GF-D8 (cell line): Measurements from ENCODE around the gene ZSCAN4.

Experiments used
- DNase-seq: peaks from one replicate; lab custom pipeline; 2025; lab: John Stamatoyannopoulos, UW

ZSCAN4 gene

DNA sequence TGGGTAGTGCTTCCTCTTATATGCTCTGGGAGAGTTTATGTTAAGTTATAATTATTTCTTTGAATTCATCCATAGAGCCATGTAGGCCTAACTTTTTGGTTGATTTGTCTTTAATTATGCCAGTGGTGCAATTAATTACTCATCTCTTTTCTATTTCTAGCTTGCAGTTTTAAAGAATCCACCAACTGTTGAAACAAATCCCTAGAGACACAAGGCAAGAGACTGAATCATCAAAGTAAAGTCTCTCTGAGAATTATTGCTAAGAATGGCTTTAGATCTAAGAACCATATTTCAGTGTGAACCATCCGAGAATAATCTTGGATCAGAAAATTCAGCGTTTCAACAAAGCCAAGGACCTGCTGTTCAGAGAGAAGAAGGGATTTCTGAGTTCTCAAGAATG lies 7.1 kb downstream of the ZSCAN4 start:
- no peak for DNase-seq

DNA sequence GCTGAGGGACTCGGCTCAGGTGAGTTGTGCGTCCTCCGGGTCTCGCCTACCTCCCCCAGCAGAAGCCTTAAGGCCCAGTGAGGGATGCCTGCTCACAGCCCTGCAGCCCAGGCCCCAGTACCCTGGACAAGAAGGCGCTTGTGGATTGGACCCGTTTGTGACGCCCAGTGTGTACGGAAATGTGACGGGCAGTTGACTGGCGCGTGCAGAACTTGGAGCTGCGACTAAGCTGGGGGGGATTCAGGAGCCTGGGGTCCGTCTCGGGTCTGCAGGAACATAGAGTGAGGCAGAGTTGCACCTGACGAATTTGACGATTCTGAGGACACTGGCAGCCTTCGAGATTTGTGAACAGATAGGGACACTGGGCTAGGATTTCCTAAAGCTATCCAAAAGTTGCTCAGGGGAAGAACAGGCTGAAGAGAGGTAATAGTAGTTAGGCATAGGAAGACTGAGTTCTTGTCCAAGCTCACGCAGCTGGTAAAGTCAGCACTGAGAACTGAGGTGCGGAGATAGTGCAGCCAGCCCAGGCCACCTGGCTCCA lies 13.6 kb downstream of the ZSCAN4 start:
- DNase-seq: no peak

DNA sequence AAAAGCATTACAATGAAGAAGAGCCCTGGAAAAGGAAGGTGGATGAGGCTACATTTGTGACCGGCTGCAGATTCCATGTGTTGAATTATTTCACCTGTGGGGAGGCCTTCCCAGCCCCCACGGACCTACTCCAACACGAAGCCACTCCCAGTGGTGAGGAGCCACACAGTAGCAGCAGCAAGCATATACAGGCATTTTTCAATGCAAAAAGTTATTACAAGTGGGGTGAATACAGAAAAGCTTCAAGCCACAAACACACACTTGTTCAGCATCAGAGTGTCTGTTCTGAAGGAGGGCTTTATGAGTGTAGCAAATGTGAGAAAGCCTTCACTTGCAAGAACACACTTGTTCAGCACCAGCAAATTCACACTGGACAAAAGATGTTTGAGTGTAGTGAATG lies 18.0 kb downstream of the ZSCAN4 start:
- no peak for DNase-seq

DNA sequence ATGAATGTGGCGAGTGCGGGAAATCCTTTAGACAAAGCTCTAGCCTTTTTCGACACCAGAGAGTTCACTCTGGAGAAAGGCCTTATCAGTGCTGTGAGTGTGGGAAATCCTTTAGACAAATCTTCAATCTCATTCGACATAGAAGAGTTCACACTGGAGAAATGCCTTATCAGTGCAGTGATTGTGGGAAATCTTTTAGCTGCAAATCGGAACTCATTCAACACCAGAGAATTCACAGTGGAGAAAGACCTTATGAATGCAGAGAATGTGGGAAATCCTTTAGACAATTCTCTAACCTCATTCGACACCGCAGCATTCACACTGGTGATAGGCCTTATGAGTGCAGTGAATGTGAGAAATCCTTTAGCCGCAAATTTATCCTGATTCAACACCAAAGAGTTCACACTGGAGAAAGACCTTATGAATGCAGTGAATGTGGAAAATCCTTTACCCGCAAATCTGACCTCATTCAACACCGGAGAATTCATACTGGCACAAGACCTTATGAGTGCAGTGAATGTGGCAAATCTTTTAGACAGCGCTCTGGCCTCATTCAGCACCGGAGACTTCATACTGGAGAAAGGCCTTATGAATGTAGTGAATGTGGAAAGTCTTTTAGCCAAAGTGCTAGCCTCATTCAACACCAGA lies 18.8 kb downstream of the ZSCAN4 start:
- DNase-seq: no peak

DNA sequence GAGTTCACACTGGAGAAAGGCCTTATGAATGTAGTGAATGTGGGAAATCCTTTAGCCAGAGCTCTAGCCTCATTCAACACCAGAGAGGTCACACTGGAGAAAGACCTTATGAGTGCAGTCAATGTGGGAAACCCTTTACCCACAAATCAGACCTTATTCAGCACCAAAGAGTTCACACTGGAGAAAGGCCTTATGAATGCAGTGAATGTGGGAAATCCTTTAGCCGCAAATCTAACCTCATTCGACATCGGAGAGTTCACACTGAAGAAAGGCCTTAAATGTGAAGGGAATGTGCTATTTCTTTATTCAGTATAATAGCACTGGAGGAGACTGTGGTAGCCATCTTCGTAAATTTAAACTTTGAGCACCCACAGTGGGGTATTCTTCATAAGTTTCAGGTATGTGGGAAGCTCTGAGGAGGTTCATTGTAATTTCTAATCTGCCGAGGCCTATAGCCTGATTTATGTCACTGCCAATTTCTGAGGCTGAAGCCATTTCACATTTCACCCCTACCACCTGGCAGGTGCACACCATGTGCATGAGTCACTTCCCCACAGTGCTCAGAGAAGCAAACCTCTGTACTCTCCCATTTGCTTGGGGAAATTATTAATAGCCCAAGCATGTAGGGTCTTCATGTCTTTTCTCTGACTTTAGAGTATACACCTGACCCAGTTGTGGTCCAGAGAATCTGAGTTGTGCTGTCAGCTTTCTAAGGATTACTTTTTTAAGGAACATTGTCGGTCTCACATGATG lies 19.5 kb downstream of the ZSCAN4 start:
- DNase-seq: no peak

DNA sequence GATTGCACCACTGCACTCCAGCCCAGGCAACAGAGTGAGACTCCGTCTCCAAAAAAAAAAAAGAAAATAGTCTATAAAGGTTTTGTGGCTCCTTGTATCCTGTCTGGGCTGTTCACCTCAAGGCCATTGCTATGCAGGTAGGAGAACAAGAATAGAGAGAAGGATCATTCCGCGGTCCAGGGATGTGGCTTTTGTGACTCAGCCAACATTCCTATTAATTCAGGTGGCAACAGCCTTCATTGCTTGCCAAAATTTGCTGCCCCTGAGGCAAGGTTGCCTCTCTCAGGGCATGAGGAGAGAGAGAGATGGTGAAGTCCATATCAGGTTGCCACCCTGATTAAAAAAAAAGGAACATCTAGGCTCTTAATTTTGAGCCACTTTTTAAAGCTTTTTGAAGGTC lies 21.0 kb downstream of the ZSCAN4 start:
- DNase-seq: no peak

DNA sequence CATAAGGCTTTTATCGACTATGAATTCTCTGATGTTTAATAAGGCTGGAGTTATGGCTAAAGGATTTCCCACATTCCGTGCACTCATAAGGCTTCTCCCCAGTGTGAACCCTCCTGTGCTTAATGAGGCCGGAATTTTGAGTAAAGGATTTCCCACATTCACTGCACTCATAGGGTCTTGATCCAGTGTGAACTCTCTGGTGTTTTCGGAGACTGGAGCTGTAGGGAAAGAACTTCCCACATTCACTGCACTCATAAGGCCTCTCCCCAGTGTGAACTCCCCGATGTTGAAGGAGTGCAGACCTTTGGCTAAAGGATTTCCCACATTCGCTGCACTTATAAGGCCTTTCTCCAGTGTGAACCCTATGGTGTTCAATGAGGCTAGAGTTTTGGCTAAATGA lies 32.9 kb downstream of the ZSCAN4 start:
- DNase-seq: no peak

DNA sequence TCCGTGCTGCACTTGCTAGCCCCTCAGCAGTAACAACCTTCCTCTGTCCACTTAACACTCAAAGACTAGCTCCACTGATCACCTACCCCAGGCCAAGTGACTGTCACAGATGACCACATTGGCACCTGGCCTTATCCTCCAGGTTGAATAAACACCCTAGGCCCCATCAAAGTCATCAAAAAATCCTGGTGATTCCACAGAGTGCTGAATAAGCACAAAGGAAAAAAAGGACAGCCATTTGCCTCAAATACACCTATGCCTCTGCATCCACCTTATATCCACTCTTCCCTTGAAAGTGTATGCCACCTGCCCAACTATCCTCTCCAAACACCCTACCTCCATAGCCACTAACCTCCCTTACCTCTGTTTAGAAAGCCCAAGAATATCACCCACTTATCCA lies 37.6 kb downstream of the ZSCAN4 start:
- DNase-seq: no peak

DNA sequence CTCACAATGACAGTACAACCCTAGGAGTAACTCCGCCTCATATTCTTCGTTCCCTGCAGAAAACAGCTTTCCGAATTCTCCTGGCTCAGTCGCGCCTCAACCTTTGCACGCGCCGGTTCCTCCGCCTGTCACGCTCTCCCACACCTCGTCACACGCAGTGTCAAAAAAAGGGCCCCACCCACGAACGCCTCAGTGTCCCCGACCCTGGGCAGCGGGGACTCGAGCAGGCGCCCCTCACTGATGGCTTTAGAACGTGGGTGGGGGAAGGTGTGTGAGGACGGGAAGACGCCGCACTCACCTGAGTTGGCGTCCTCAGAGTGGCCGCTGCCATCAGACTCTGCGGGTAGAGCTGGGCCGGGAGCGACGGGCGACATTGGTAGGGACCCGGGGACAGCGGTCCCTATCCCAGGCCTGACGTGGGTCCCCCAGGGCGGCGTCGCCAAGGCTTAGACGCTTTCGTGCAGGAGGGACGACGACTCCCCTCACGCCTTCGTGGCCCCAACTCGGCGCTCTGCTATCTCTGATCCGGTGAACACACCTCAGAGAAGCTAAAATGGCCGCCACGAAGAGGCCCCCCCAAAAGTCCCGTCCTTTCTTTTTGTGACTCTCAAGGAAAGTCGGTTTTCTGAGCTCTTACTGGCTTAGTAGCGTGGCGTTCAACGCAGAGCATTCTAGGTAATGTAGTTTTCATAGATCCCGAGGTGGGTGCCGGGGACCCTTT lies 40.1 kb downstream of the ZSCAN4 start, which contains the start of gene ZNF154:
TSS of gene ZNF154 (minus strand) at position 564 of the 721 bp plus-strand sequence. CDS start at position 331, 233 bp downstream.
- no peak for DNase-seq

DNA sequence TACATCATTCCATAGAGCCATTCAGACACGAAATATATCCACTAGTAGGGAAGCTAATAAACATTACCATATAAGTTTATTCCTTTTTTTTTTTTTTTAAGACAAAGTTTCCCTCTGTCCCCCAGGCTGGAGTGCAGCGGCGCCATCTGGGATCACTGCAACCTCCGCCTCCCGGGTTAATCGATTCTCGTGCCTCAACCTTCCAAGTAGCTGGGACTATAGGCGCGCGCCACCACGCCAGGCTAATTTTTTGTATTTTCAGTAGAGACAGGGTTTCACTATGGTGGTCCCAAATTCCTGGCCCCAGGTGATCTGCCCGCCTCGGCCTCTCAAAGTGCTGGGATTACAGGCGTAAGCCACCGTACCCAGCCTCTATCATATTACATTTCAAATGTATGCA lies 40.9 kb downstream of the ZSCAN4 start:
- DNase-seq: no peak

DNA sequence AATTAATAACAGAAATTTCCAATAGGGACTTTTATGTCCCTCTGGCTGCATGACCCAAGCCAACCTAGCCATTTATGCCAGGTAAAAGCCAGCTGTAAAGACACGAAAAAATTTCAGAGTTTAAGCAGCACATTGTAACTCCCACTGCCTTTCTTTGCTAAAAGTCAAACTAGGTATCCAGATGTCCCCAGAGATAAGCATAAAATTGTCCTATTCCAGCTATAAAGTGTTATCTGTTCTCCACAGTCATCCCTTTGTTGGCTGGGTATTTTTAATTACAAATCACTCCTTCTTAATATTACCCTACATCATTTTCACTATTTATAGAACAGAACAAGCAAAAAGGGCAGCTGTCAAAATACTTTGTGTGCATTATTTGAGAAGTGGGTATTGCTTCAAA lies 43.5 kb downstream of the ZSCAN4 start:
- DNase-seq: no peak

DNA sequence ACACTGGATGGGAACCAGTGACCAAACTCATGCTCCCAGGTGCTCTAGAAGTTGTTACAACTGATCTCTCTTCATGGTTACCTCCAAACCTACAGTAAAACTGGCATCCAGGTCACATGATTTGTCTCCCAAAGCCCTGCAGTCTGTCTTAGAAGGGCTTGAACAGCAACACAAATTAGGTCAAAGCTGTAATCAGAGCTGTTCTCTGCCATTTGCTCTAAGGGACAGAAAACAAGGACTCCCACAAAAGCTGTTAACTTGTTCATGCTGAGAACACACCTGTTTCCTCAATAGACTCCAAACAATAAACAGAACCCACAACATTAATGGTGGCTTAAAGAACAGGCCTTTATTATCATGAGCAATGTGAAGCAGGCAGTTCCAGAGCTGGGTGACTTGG lies 50.7 kb downstream of the ZSCAN4 start:
- no peak for DNase-seq

DNA sequence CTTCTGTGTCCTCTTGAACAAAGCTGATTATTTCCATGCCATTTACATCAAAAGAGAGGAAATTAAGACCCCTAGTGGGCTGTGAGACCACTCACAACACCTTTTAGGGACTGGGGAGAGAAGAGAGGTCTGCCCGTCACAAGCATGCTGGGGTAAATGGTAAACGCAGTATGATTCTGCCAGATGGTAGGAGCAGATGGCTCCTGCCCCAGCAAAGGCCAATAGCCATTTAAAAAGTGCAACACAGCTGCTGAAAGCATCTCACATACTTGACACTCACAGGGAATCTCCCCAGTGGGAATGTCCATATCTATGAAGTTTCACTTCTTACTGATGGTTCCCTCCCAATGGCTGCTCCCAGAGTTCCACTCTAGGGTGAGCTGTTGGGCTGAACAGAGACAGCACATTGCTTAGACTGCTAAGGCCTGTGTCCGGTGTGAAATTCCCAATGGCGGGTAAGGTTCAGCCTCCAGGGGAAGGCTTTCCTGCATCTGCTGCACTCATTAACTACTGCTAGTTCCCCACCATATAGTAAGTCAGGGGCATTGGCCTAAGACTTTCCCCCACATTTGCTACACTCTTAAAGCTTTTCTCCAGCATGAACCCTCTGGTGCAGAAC lies 51.3 kb downstream of the ZSCAN4 start:
- DNase-seq: no peak

DNA sequence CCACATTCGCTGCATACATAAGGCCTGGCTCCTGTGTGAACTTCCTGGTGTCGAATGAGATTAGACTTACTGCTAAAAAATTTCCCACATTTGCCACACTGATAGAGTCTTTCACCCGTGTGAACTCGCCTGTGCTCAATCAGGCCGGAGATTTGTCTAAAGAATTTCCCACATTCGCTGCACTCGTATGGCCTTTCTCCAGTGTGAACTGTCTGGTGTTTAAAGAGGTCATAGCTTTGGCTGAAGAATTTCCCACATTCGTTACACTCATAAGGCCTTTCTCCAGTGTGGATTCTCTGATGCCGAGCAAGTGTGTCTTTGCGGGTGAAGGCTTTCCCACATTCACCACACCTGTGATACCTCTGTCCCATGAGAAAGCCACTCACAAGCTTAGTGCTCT lies 52.1 kb downstream of the ZSCAN4 start:
- no peak for DNase-seq
